Neural cell (in vitro differentiated cells): ENCODE results near the gene WIZ. TPM values are rescaled to one million over a fixed set of nuclear protein-coding genes. Genes with fewer than 3 reads are reported as not detected.

Source experiments
- H2AFZ ChIP-seq: fragments of 200-600, 300-800 bp; sonication (generic), shearing (Covaris generic); 2 replicates; pipeline ENCODE4 v1.6.0; 2014; ENCODE audit warnings: low read depth, mild to moderate bottlenecking, antibody characterized with exemption, low read length, moderate library complexity
- H3F3A ChIP-seq: fragments of 200-600 bp; shearing (Covaris generic); 2 replicates; pipeline ENCODE4 v1.6.1; 2016; ENCODE audit warnings: mild to moderate bottlenecking, moderate library complexity, mixed read lengths, antibody characterized with exemption, low read length; ENCODE audit not compliant: insufficient read depth, poor library complexity, severe bottlenecking
- H3K27ac ChIP-seq: fragments of 200-600, 300-800 bp; sonication (generic), shearing (Covaris generic); 2 replicates; pipeline ENCODE4 v1.5.1; 2014; ENCODE audit warnings: mild to moderate bottlenecking, low read length, moderate library complexity
- H3K27me3 ChIP-seq: fragments of 300-800, 200-600 bp; sonication (generic), shearing (Covaris generic); 2 replicates; pipeline ENCODE4 v1.6.0; 2014; ENCODE audit warnings: mild to moderate bottlenecking, low read depth, low read length, moderate library complexity; ENCODE audit not compliant: insufficient read depth
- H3K36me3 ChIP-seq: fragments of 300-800, 200-600 bp; sonication (generic), shearing (Covaris generic); 2 replicates; pipeline ENCODE4 v1.5.1; 2014; ENCODE audit warnings: mild to moderate bottlenecking, antibody characterized with exemption, low read length, moderate library complexity; ENCODE audit not compliant: insufficient read depth
- H3K4me2 ChIP-seq: fragments of 300-800, 200-600 bp; sonication (generic), shearing (Covaris generic); 2 replicates; pipeline ENCODE4 v1.6.0; 2014; ENCODE audit warnings: mild to moderate bottlenecking, low read length
- H3K4me3 ChIP-seq: fragments of 300-800, 200-600 bp; sonication (generic), shearing (Covaris generic); 2 replicates; pipeline ENCODE4 v1.5.1; 2014; ENCODE audit warnings: mild to moderate bottlenecking, low read length, moderate library complexity
- H3K79me2 ChIP-seq: fragments of 200-600 bp; shearing (Covaris generic); replicated peaks from 2 replicates; pipeline ENCODE4 v1.6.0; 2014; ENCODE audit warnings: mild to moderate bottlenecking, low read length, moderate library complexity; ENCODE audit not compliant: insufficient read depth
- H3K9ac ChIP-seq: fragments of 300-800, 200-600 bp; sonication (generic), shearing (Covaris generic); 2 replicates; pipeline ENCODE4 v1.6.1; 2016; ENCODE audit warnings: mild to moderate bottlenecking, low read length, mixed read lengths
- H3K9me2 ChIP-seq: fragments of 200-600 bp; shearing (Covaris generic); 2 replicates; pipeline ENCODE4 v1.6.1; 2016; ENCODE audit warnings: mild to moderate bottlenecking, low read length, mixed read lengths; ENCODE audit not compliant: insufficient read depth
- H3K9me3 ChIP-seq: fragments of 200-600, 300-800 bp; sonication (generic), shearing (Covaris generic); 2 replicates; pipeline ENCODE4 v1.6.1; 2016; ENCODE audit warnings: mild to moderate bottlenecking, mixed run types, low read length, moderate library complexity, mixed read lengths
- H4K20me1 ChIP-seq: fragments of 200-600 bp; shearing (Covaris generic); 2 replicates; pipeline ENCODE4 v1.6.1; 2016; ENCODE audit warnings: mild to moderate bottlenecking, mixed run types; ENCODE audit not compliant: insufficient read depth
- EP300 ChIP-seq: fragments of 450-650 bp; conservative IDR thresholded peaks from 2 replicates; pipeline ENCODE4 v1.6.1; 2014; ENCODE audit warnings: antibody characterized with exemption, mild to moderate bottlenecking, moderate library complexity; ENCODE audit not compliant: poor library complexity, severe bottlenecking
- EZH2 ChIP-seq: fragments of 200-600, 300-800 bp; shearing (Covaris generic), sonication (generic); IDR thresholded peaks from 2 replicates; pipeline ENCODE4 v1.6.1; 2014; ENCODE audit warnings: antibody characterized with exemption, low read length, borderline replicate concordance, mild to moderate bottlenecking; ENCODE audit not compliant: insufficient read depth, poor library complexity, severe bottlenecking
- MXI1 ChIP-seq: fragments of 450-650 bp; conservative IDR thresholded peaks from 2 replicates; pipeline ENCODE4 v1.6.1; 2014; ENCODE audit warnings: antibody characterized with exemption, mild to moderate bottlenecking; ENCODE audit not compliant: poor library complexity, severe bottlenecking
- POLR2AphosphoS5 ChIP-seq: IDR thresholded peaks from 2 replicates; pipeline ENCODE4 v1.6.1; 2012
- RAD21 ChIP-seq: fragments of 450-650 bp; conservative IDR thresholded peaks from 2 replicates; pipeline ENCODE4 v1.6.1; 2014; ENCODE audit warnings: antibody characterized with exemption, mild to moderate bottlenecking, moderate library complexity
- SMC3 ChIP-seq: fragments of 450-650 bp; conservative IDR thresholded peaks from 2 replicates; pipeline ENCODE4 v1.6.1; 2014; ENCODE audit warnings: antibody characterized with exemption, mild to moderate bottlenecking, moderate library complexity; ENCODE audit not compliant: poor library complexity
- TAF1 ChIP-seq: IDR thresholded peaks from 2 replicates; pipeline ENCODE4 v1.6.1; 2012; ENCODE audit warnings: low read depth
- polyA plus RNA-seq: library from polyadenylated mRNA; depleted of rRNA; stranded (reverse); fragments of >200 nt; gene quantifications from 2 replicates; pipeline ENCODE4 v1.2.3, GENCODE V29; 2014
- TF ChIP-seq, protein P1 (sequence below): IDR thresholded peaks from 2 replicates; pipeline ENCODE4 v1.6.1; 2012; ENCODE audit warnings: borderline replicate concordance
- TF ChIP-seq, protein P2 (sequence below): fragments of 450-650 bp; IDR thresholded peaks from 2 replicates; pipeline ENCODE4 v1.5.1; 2014; ENCODE audit warnings: antibody characterized with exemption, mild to moderate bottlenecking, moderate library complexity; ENCODE audit not compliant: poor library complexity, severe bottlenecking

Gene WIZ
- polyA plus RNA-seq, 1 donor from 2014 or later = 13.0 TPM

DNA sequence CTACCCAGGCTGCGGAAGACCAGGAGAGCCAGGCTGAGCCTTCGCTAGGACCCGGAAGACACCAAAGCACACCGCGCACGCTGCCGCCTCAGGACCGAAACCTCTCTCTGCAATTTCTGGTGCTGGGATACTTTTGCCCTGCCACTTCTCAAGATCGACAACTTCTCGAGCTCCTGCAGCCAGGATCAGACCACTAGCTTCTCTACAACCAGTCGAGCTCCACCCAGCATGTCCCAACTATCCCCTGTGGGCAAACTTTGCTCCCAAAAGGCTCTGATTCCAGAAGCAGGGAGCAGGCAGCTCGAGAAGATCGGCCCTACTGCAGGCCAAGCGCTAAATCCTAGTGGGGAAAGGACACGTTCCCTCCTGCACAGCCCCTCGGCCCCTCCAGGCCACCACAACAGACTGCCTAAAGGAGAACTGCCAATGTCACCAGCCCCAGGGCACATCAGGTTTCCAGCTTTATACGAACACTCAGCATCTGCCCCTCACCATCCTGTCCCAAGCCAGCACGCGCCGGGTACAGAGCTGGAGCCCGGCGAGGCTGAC, 71.1 kb downstream of the WIZ start:
- peak overlapping the region; percentile 100 for H3K4me3 ChIP-seq
- H3K27me3 ChIP-seq = no peaks in the 10 kb centered on the region
- TF ChIP-seq RAD21 (no peak), EP300 (no peak), SMC3 (no peak), MXI1 (peak; percentile 52), POLR2AphosphoS5 (peak; percentile 1), TAF1 (no peak)
- TF ChIP-seq, protein P1, sequence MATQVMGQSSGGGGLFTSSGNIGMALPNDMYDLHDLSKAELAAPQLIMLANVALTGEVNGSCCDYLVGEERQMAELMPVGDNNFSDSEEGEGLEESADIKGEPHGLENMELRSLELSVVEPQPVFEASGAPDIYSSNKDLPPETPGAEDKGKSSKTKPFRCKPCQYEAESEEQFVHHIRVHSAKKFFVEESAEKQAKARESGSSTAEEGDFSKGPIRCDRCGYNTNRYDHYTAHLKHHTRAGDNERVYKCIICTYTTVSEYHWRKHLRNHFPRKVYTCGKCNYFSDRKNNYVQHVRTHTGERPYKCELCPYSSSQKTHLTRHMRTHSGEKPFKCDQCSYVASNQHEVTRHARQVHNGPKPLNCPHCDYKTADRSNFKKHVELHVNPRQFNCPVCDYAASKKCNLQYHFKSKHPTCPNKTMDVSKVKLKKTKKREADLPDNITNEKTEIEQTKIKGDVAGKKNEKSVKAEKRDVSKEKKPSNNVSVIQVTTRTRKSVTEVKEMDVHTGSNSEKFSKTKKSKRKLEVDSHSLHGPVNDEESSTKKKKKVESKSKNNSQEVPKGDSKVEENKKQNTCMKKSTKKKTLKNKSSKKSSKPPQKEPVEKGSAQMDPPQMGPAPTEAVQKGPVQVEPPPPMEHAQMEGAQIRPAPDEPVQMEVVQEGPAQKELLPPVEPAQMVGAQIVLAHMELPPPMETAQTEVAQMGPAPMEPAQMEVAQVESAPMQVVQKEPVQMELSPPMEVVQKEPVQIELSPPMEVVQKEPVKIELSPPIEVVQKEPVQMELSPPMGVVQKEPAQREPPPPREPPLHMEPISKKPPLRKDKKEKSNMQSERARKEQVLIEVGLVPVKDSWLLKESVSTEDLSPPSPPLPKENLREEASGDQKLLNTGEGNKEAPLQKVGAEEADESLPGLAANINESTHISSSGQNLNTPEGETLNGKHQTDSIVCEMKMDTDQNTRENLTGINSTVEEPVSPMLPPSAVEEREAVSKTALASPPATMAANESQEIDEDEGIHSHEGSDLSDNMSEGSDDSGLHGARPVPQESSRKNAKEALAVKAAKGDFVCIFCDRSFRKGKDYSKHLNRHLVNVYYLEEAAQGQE = peak; percentile 18
- TF ChIP-seq, protein P2, sequence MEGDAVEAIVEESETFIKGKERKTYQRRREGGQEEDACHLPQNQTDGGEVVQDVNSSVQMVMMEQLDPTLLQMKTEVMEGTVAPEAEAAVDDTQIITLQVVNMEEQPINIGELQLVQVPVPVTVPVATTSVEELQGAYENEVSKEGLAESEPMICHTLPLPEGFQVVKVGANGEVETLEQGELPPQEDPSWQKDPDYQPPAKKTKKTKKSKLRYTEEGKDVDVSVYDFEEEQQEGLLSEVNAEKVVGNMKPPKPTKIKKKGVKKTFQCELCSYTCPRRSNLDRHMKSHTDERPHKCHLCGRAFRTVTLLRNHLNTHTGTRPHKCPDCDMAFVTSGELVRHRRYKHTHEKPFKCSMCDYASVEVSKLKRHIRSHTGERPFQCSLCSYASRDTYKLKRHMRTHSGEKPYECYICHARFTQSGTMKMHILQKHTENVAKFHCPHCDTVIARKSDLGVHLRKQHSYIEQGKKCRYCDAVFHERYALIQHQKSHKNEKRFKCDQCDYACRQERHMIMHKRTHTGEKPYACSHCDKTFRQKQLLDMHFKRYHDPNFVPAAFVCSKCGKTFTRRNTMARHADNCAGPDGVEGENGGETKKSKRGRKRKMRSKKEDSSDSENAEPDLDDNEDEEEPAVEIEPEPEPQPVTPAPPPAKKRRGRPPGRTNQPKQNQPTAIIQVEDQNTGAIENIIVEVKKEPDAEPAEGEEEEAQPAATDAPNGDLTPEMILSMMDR = no peak
- peaks cover 5% of the 10 kb centered on the region for H4K20me1 ChIP-seq
- H3K79me2 ChIP-seq = peaks cover 39% of the 10 kb centered on the region
- H3K9ac ChIP-seq = peak overlapping the region; percentile 89
- no peaks in the 10 kb centered on the region for H3K36me3 ChIP-seq
- H2AFZ ChIP-seq = peak overlapping the region; percentile 65
- peak overlapping the region; percentile 87 for H3K27ac ChIP-seq
- H3F3A ChIP-seq = no peaks in the 10 kb centered on the region
- peak overlapping the region; percentile 91 for H3K4me2 ChIP-seq
- no peaks in the 10 kb centered on the region for H3K9me3 ChIP-seq
- no peaks in the 10 kb centered on the region for H3K9me2 ChIP-seq

DNA sequence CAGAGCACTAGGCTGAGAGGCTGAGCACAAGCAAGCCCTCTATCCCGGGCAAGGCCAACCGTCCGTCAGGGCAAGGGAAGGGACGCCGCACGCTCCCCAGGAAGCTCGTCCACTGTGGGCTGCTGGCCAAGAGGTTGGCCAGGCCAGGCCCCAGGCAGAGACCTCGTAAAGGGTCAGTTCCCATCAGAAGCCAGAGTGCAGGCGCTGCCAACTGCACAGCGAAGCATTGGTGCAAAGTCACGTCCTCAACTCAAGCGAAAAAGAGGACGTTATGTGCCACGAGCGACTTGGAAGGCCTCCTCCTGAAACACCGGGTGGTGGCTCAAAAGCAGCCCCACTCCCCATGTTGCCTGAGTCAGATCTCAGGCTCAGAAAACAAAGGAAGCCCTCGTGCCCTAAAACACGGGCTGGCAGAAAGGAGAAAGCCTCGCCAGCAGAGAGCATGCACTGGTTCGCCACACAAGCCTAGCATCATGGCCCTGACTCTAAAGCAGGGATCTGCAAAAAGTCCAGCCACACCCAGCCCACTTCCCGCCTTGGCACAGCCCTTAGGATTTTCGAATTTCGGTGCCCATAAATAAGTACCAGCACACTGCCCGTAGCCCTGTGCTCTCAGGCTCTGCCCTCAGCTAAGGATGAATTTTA, 74.8 kb downstream of the WIZ start:
- Histone ChIP-seq H3K27ac (no peak overlapping the region), H3K27me3 (no peaks in the 10 kb centered on the region), H3K9me3 (no peaks in the 10 kb centered on the region), H3K9ac (no peak overlapping the region), H2AFZ (no peak overlapping the region), H4K20me1 (peaks cover 5% of the 10 kb centered on the region), H3K4me3 (no peak overlapping the region), H3K36me3 (no peaks in the 10 kb centered on the region), H3F3A (no peaks in the 10 kb centered on the region), H3K79me2 (peaks cover 34% of the 10 kb centered on the region), H3K9me2 (no peaks in the 10 kb centered on the region), H3K4me2 (no peak overlapping the region)
- TF ChIP-seq MXI1 (no peak), EZH2 (no peak), RAD21 (no peak), EP300 (no peak), POLR2AphosphoS5 (no peak), SMC3 (no peak), TAF1 (no peak)
- TF ChIP-seq, protein P1 = no peak
- TF ChIP-seq, protein P2 = no peak
